Body of pancreas (tissue), 4 donors: ENCODE data around the gene POLR1C.

Source experiments
- POLR2A ChIP-seq, 3 donors: fragments of 450-650 bp; IDR thresholded peaks; one replicate each; pipeline ENCODE4 v1.6.1; 2016; ENCODE audit warnings: antibody characterized with exemption in 3 of 3, mild to moderate bottlenecking in 2 of 3
- TF ChIP-seq, protein P1 (sequence below), 7 experiments: fragments of 450-650 bp in 4 of 7; fragments of 200-600 bp in 3 of 7; sonication (generic) in 3 of 7; IDR thresholded peaks; one replicate each; pipeline ENCODE4 v1.5.1; 2016 to 2019; ENCODE audit warnings: antibody characterized with exemption in 7 of 7

DNA sequence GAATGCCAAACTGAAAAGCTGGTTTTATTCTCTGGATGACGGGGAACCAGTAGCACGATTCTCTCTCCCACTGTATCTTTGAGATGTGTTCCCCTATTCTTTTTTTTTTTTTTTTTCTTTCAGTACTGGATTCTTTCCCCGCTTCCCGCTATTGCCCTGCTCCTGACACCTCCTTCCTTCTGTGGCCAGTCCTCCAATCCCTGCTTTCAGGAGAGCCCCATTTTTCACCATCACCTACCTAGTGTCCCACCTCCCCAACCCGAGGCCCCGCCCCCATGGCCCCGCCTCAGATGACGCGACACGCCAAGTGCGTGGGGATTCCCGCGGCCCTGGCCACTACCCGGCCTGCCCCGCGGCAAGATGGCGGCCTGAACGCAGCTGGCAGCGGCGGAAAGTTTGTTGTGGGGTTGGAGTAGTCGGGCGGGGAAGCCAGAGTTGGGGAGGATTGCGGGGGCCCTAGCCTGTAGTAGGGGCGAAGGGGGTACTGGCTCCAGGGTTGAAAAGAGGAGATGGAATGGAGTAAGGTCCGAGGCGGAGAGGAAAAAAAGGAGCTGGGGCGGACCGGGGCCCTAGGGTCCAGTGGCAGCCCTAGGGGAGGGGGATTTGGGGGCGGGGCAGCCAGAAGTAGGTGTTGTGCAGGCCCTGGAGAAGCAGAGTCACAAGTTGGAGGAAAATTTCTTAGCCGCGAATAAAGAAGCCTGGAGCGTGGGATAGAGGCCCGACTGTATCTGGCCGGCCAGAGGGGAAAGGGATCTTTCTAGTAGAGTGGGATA lies 39.5 kb upstream of the POLR1C start, which contains the start of gene TJAP1:
- TF ChIP-seq, protein P1, sequence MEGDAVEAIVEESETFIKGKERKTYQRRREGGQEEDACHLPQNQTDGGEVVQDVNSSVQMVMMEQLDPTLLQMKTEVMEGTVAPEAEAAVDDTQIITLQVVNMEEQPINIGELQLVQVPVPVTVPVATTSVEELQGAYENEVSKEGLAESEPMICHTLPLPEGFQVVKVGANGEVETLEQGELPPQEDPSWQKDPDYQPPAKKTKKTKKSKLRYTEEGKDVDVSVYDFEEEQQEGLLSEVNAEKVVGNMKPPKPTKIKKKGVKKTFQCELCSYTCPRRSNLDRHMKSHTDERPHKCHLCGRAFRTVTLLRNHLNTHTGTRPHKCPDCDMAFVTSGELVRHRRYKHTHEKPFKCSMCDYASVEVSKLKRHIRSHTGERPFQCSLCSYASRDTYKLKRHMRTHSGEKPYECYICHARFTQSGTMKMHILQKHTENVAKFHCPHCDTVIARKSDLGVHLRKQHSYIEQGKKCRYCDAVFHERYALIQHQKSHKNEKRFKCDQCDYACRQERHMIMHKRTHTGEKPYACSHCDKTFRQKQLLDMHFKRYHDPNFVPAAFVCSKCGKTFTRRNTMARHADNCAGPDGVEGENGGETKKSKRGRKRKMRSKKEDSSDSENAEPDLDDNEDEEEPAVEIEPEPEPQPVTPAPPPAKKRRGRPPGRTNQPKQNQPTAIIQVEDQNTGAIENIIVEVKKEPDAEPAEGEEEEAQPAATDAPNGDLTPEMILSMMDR (IDR thresholded peaks at IDR 0.05), result no peak
- TF ChIP-seq POLR2A (IDR thresholded peaks at IDR 0.05), result peak; percentile 67 to 92 (median 91)
